GM18951 (cell line): ENCODE data around the gene RPL31.
"Not testable (repeated sequence)": the region's sequence is repeated elsewhere in the genome, so short reads cannot be mapped to it uniquely, and the experiment has no call there.

ENCODE experiments used
- POLR2A ChIP-seq: IDR thresholded peaks from 4 replicates; pipeline ENCODE4 v1.6.1; 2011; ENCODE audit warnings: mild to moderate bottlenecking; ENCODE audit not compliant: insufficient read length, insufficient read depth; ENCODE audit errors: extremely low read depth
- in situ Hi-C: fragments of 300-500 bp; cut with MboI; formaldehyde crosslinking; loops from one replicate; pipeline ENCODE4 v1.12.0; 2022; ENCODE audit warnings: low sequenced_read_pairs, mixed read lengths, inconsistent platforms; ENCODE audit not compliant: unreplicated experiment

The RPL31 gene

DNA sequence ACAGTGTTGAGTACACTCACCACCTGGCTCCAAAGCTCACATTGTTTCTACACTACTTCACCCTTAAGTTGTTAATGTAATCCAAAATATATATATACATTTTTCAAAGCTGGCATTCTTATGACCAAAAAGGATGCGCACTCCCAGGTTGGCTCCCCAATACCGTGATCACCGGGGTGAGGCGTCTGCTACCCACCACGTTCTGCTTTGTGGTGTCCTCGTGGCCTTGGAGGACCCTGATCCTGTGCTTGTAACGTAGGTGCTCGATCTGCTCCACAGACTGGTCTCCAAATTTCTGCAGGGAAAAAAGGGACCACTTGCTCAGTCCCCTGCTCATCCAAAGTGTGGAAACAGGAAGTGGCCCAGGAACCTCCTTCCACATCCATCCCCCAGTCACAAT is 25.8 kb downstream of the RPL31 start:
- no peak for TF ChIP-seq POLR2A
- in situ Hi-C loops = no loop called here

DNA sequence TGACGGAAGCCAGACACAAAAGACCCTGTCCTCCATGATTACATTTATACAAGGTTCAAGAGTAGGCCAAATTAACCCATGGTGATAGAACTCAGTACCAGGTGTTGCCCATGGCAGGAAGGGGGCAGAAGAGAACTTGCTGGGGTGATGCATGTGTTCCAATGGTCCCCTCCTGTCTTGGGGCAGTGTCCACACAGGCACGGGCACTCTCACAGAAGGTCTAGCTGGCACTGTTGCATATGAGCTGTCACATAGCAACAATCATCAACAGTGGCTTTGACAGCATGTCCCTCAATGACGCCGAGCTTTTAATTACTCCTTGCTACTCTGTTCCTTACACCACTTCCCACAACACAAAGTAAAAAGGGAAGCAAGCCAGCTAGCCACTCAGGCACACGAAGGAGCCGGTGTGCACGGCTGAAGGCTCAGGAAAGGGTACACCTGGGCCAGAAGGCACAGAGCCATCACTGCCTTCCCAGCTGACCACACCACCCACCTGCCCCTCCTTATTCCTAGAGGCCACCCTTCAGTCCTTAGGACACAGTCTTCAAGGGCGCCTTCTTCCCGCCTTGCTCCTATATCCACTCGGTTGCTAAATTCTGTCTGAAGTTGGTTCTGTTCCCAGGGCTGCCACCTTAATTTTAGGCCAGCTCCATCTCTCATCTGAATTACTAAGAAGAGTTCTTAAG is 28.9 kb downstream of the RPL31 start:
- in situ Hi-C loops = no loop called here
- no peak for TF ChIP-seq POLR2A

DNA sequence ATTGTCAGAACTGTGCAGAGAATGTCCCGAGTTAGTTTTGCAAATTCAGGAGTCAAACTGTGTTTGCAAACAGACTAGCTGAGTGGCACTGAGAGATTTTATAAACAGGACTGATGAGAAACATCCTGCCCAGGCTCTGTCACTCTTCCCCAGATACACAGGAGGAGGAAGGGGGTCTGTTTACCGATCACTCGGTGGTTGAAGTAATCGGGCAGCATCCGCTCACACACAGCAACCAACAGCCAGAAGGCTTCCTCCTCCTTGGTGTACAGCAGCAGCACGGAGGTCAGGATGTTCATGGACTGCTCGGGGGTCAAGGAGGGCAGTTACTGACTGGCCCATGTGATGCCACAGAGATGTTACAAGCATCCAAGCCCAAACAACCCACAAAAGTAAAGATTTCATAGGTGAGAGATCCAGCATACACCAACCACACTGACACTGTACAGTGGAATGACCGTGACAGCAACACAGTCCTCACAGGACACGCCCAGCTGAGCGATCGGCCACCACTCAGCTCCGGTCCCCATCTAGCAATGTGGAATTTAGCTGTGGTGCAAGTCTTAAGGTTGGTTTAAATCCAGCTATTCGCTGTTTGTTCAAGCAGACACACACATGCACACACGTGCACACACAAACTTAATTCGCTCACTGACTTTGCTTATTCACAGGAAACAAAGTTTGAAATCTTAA is 30.1 kb downstream of the RPL31 start:
- in situ Hi-C loops = no loop called here

DNA sequence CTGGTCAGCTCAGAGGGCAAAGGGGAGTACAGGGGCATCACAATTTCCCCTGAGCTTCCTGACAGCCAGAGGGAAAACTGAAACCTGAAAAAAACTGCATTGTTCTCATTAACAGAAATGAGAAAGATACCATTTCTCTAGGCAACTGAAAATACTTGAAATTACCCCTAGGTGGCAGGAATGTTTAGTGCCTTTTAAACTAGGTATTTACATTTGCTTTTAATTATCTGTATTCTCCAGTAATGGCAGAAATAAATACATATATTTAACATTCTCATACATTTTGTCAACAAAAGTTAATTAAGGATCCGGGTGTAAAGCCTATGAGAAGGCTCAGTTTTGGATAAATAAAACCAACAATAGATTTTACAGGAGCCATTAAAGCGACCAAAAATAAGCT is 34.5 kb downstream of the RPL31 start:
- in situ Hi-C loops = no loop called here

More for the DNA sequence above, 30.1 kb downstream of the RPL31 start:
- TF ChIP-seq POLR2A = no peak

DNA sequence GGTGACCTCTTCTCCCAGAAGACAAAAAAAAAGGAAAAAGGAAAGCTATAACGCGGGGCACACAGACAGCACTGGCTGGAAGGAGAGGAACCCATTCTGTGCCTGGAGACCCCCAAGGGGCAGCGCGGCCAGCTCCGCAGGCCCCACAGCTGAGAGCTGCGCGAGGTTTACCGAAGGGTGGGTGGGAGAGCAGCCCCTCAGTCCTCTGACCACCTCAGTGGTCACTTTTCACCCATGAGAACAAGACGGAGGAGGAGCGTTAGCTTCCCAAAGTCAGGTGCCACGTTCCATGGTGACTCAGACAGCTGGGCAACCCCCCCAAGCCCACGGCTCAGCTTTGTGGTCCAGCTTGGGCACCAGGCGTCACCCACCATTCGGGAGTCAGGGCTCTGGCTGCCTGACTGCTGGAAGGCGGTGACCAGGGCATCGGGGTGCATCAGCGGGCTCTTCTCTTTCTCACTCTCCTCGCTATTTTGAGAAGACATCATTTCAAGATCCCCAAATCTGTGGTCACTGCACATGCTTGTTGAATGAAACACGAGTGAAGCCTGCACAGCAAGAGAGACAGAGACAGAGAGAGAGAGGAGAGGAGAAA is 35.2 kb downstream of the RPL31 start:
- in situ Hi-C loops = no loop called here

More for the DNA sequence above, 34.5 kb downstream of the RPL31 start:
- no peak for TF ChIP-seq POLR2A

DNA sequence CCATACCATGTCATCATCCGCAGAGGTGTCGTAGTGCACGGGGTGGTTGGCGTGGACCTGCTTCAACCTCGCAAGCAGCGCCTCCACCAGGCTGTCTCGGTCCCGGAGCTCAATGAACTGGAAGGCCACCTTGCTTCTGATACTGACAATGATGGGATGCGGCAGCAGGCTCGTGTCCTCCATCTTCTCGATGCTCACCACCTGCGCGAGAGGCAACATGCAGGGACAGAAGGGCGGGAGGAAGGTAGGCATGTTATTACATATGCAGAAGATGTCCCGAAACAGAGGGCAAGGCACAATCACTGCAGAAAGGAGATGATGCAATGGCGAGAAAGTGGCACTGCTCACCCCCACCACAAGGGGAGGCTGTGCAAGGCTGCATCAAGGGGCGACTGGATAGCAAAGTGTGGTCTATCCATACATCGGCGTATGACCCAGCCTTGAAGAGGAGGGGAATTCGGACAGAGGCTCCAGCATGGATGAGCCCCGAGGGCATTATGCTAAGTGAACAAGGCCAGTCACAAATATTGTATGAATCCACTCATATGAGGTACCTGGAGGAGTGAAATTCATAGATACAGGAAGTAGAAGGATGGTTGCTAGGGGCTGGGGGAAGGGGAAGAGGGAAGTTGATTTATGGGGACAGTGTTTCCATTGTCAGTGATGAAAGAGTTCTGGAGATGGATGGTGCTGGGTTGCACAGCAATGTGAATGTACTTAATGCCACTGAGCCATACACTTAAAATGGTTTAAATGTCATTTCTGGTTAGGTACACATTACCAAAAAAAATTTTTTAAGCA is 36.6 kb downstream of the RPL31 start:
- TF ChIP-seq POLR2A = no peak
- in situ Hi-C loops = no loop called here

More for the DNA sequence above, 35.2 kb downstream of the RPL31 start:
- TF ChIP-seq POLR2A = no peak

DNA sequence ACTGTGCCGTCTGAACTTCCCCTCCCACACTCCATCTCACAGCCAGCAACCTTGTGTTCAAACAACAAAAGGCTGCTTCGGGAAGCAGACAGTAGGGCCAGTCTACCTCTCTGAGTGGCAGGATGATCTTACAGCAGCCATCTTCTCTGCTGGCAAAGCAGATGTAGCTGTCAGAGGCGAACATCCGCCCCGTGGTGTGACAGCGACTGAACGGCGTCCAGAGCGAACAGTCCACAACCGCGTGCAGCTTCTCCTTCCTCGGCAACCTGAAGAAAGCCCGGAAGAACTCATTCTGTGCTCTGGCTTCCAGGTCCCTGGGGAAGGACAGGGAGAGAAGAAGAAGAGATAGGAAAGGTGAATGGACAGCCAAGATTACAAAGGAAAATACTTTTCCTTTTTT is 38.0 kb downstream of the RPL31 start:
- in situ Hi-C loops = no loop called here
- no peak for TF ChIP-seq POLR2A

DNA sequence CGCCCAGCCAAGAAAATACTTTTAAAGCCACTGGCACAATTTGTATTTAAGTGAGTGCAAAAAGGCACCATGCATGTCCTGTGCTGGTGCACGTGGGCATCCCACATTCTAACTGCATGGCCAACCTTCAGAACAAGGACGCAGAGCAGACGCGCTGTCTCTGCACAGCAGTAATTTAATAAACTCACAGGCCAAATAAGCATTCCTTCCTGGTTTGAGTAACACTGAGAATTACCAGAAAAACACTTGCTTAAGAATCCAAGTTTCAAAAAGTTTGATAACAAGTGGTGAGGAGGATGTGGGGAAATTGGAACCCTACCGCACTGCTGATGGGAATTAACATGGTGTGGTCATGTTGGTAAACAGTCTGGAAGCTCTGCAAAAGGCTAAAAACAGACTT is 38.7 kb downstream of the RPL31 start:
- in situ Hi-C loops = no loop called here
- TF ChIP-seq POLR2A = no peak

DNA sequence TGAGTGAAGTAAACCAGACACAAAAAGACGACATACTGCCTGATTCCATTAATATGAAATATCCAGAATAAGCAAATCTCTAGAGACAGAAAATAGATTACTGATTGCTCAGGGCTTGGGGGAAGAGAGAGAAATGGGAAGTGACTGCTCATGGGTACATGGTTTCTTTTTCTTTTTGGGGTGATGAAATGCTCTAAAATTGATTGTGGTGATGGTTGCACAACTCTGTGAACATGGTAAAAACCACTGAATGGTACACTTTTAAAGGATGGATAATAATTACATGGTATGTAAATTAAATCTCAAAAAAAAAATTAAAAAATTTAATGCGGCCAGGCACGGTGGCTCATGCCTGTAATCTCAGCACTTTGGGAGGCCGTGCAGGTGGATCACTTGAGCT is 39.3 kb downstream of the RPL31 start:
- in situ Hi-C loops = no loop called here
- TF ChIP-seq POLR2A = no peak

DNA sequence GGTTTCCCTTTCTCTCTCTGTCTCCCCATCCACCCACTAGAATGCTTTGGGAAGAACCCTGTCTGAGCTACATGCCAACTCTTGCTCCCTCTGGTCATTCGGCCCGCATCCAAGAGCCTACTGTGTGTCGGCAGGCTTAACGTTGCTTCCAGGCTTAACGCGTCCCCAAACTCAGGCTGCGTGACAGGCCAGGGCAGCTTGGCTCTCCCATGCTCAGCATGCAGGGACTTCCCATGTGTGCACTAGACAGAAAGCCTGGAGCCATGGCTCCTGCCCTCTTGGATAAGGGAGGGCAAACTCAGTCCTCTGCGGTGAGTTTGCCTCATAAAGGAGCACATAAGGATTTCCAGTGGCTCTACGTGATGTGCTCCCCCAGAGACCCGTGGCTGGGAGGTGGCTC is 43.2 kb downstream of the RPL31 start:
- TF ChIP-seq POLR2A = no peak
- in situ Hi-C loops = no loop called here

DNA sequence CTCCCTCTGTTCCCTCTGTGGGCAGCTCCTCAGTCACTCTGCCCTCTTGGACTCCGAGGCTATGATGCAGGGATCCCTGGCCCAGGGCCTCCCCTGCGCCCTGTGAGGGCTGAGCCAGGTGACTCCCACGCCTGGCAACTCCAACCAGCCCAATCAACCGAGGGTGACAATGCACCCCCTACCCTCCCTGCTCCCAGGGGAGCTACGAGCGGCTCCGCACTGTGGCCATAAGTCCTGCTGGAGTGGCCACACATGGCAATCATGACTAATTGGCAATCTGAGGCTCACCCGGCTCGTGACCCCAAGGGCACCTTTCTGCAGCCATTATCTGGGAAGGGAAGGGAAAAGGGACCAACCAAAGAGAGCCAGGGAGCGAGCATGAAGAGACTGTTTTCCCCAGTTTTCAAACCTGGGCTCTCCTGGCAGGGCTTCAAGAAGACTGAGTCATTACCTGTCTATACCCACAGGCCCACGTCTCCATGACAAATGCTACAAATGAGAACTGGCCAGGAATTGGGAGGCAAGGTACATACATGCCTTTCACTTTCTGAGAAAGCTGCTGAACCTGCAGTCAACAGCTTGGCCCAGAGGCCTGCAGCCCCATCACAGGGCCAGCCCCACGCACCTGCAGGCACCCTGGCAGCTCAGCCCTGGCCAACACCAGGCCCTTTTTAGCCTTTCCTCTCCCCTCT is 45.1 kb downstream of the RPL31 start:
- no peak for TF ChIP-seq POLR2A
- in situ Hi-C loops = no loop called here

DNA sequence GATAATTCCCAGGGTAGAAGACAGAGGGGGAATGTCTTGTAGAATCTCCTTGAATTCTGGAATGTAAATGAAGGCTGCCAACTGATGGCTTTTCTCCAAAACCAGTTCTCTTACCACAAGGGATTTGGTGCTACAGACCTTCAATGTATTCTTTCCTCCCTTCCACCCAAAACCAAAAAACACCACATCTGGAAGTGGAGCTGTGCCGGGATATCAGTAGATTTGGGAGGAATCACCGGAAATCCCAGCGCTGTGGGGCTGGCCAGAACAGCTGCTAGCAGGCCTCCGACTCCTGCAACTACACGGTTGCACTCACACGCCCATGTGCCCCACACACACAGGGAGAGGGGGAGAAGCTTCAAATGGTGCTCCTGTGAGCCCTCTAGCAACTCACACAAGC is 45.7 kb downstream of the RPL31 start:
- no peak for TF ChIP-seq POLR2A
- in situ Hi-C loops = no loop called here

DNA sequence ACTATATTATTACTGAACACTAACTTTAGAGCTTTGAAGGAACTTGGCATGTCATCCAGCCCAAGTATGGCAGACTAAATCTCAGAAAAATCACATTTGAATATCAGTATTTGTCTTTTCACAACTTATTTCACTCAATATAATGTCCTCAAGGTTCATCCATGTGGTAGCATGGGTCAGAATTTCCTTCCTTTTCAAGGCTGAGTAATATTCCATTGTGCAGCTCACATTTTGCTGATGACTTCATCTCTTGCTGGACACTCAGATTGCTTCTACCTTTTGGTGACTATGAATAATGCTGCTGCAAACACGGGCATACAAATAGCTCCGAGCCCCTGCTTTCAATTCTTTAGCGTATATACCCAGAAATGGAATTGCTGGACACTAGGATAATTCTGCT is 46.7 kb downstream of the RPL31 start:
- TF ChIP-seq POLR2A = no peak
- in situ Hi-C loops = no loop called here

DNA sequence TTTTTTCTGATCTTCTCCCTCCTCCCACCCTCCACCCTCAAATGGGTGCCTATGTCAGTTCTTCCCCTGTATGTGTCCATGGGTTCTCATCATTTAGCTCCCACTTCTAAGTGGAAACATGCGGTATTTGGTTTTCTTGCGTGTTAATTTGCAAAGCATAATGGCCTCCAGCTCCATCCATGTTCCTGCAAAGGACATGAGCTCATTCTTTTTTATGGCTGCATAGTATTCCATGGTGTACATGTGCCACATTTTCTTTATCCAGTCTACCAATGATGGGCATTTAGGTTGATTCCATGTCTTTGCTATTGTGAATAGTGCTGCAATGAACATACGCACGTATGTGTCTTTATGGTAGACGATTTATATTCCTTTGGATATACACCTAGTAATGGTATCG is 48.8 kb downstream of the RPL31 start:
- in situ Hi-C loops = not testable (repeated sequence)
